ENCODE results near the gene CADPS2. TPM values are rescaled to one million over a fixed set of nuclear protein-coding genes. Genes with fewer than 3 reads are reported as not detected.

The CADPS2 gene
- total and polyA plus RNA-seq, 9 donors: 4.4 to 11.3 (median 7.4) TPM

GRCh38 chr7:122724366-122724765 is 161.9 kb downstream of the CADPS2 start:
- Histone ChIP-seq H3K27me3 (ENCODE audit: control insufficient read depth, insufficient read depth, low read length) (no peaks in the 10 kb centered on the region), H3K9me3 (replicated peaks; ENCODE audit: control insufficient read depth, low read depth, low read length) (no peaks in the 10 kb centered on the region), H3K27ac (ENCODE audit: low read length) (no peak overlapping the region), H3K4me1 (ENCODE audit: control insufficient read depth, insufficient read depth, low read length) (no peaks in the 10 kb centered on the region), H3K4me3 (ENCODE audit: low read length) (no peak overlapping the region), H3K36me3 (ENCODE audit: control insufficient read depth, insufficient read depth, low read length) (no peaks in the 10 kb centered on the region)
- DNase-seq: no peak
- WGBS (ENCODE audit: insufficient coverage): no CpG with 5 or more reads among the region's 4 CpGs

GRCh38 chr7:122719010-122719578 is 167.2 kb downstream of the CADPS2 start:
- Histone ChIP-seq H3K36me3 (ENCODE audit: control insufficient read depth, insufficient read depth, low read length) (no peaks in the 10 kb centered on the region), H3K9me3 (replicated peaks; ENCODE audit: control insufficient read depth, low read depth, low read length) (no peaks in the 10 kb centered on the region), H3K4me3 (ENCODE audit: low read length) (no peak overlapping the region), H3K27ac (ENCODE audit: low read length) (no peak overlapping the region), H3K27me3 (ENCODE audit: control insufficient read depth, insufficient read depth, low read length) (no peaks in the 10 kb centered on the region), H3K4me1 (ENCODE audit: control insufficient read depth, insufficient read depth, low read length) (no peaks in the 10 kb centered on the region)
- no peak for DNase-seq
- no CpG with 5 or more reads among the region's 4 CpGs for WGBS (ENCODE audit: insufficient coverage)

DNA sequence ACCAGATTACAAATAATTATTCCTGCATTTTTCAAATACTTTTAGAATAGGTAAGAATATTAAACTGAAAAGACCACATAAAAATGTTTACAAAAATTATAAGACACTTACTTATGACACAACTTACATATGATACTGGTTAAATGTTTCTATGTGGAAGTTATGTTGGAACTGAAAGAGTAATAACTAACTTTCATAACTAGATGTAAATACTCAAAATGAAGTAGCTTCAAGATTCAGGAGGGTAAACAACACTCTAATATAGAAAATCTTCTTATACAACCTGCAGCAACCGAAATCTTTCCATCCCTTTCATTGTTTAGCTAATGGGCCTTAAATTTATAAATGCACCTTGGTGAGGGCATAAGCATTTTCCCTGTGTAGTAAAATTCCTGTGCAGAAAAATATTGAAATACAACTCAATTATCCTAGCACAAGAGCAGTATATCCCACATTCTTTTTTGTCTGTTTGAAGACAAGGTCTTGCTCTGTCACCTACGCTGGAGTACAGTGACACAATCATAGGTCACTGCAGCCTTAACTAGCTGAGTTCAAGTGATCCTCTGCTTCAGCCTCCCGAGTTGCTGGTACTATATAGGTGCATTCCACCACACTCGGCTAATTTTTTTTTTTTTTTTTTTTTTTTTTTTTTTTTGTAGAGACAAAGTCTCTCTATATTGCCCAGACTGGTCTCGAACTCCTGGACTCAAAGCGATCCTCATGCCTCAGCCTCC is 168.7 kb downstream of the CADPS2 start:
- H3K4me1 ChIP-seq (ENCODE audit: control insufficient read depth, insufficient read depth, low read length): no peaks in the 10 kb centered on the region
- H3K27me3 ChIP-seq (ENCODE audit: control insufficient read depth, insufficient read depth, low read length): no peaks in the 10 kb centered on the region
- H3K9me3 ChIP-seq (replicated peaks; ENCODE audit: control insufficient read depth, low read depth, low read length): no peaks in the 10 kb centered on the region
- H3K27ac ChIP-seq (ENCODE audit: low read length): no peak overlapping the region
- 100% methylated on average over 1 of the region's 6 CpGs for WGBS (ENCODE audit: insufficient coverage)
- no peak for DNase-seq
- H3K36me3 ChIP-seq (ENCODE audit: control insufficient read depth, insufficient read depth, low read length): no peaks in the 10 kb centered on the region
- H3K4me3 ChIP-seq (ENCODE audit: low read length): no peak overlapping the region

GRCh38 chr7:122715183-122715582 is 171.1 kb downstream of the CADPS2 start:
- H3K36me3 ChIP-seq (ENCODE audit: control insufficient read depth, insufficient read depth, low read length): no peaks in the 10 kb centered on the region
- H3K27ac ChIP-seq (ENCODE audit: low read length): no peak overlapping the region
- no peak for DNase-seq
- H3K9me3 ChIP-seq (replicated peaks; ENCODE audit: control insufficient read depth, low read depth, low read length): no peaks in the 10 kb centered on the region
- no peaks in the 10 kb centered on the region for H3K27me3 ChIP-seq (ENCODE audit: control insufficient read depth, insufficient read depth, low read length)
- 100% methylated on average over 1 of the region's 3 CpGs for WGBS (ENCODE audit: insufficient coverage)
- no peak overlapping the region for H3K4me3 ChIP-seq (ENCODE audit: low read length)
- no peaks in the 10 kb centered on the region for H3K4me1 ChIP-seq (ENCODE audit: control insufficient read depth, insufficient read depth, low read length)

GRCh38 chr7:122710916-122711315 is 175.3 kb downstream of the CADPS2 start:
- no peak overlapping the region for H3K27ac ChIP-seq (ENCODE audit: low read length)
- H3K4me1 ChIP-seq (ENCODE audit: control insufficient read depth, insufficient read depth, low read length): no peaks in the 10 kb centered on the region
- WGBS (ENCODE audit: insufficient coverage): no CpG with 5 or more reads among the region's 1 CpG
- no peaks in the 10 kb centered on the region for H3K9me3 ChIP-seq (replicated peaks; ENCODE audit: control insufficient read depth, low read depth, low read length)
- H3K4me3 ChIP-seq (ENCODE audit: low read length): no peak overlapping the region
- H3K27me3 ChIP-seq (ENCODE audit: control insufficient read depth, insufficient read depth, low read length): no peaks in the 10 kb centered on the region
- no peaks in the 10 kb centered on the region for H3K36me3 ChIP-seq (ENCODE audit: control insufficient read depth, insufficient read depth, low read length)
- DNase-seq: no peak

DNA sequence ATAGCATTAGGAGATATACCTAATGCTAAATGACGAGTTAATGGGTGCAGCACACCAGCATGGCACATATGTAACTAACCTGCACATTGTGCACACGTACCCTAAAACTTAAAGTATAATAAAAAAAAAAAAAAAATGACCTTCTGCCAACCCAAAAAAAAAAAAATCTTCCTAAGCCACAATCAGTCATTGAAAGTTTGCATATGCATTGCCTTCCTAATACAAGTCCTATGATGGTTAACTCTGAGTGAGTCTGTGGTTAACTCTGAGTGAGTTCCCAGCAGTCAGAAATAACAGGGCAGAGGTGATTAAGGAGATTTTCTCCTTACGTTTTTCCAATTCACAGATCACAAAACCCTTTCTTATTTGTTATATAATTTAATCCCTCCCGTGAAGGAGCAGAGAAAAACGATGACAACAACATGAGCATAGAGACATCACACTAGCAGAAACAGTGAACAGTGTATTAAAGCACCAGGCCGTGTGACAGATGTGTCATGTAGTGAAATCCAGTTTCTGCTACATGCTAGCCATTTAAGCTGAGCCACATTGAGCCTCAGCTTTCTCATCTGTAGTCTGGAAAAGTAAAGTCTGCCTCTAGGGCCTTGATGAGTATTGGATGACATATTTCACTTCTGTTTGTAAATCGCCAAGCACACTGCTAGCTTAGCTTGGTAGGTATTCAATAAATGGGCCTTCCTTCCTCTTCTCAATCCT is 176.2 kb downstream of the CADPS2 start:
- H3K27me3 ChIP-seq (ENCODE audit: control insufficient read depth, insufficient read depth, low read length): no peaks in the 10 kb centered on the region
- DNase-seq: no peak
- H3K27ac ChIP-seq (ENCODE audit: low read length): no peak overlapping the region
- no peak overlapping the region for H3K4me3 ChIP-seq (ENCODE audit: low read length)
- H3K4me1 ChIP-seq (ENCODE audit: control insufficient read depth, insufficient read depth, low read length): no peaks in the 10 kb centered on the region
- 73% methylated on average over 2 of the region's 7 CpGs for WGBS (ENCODE audit: insufficient coverage)
- no peaks in the 10 kb centered on the region for H3K36me3 ChIP-seq (ENCODE audit: control insufficient read depth, insufficient read depth, low read length)
- H3K9me3 ChIP-seq (replicated peaks; ENCODE audit: control insufficient read depth, low read depth, low read length): no peaks in the 10 kb centered on the region

DNA sequence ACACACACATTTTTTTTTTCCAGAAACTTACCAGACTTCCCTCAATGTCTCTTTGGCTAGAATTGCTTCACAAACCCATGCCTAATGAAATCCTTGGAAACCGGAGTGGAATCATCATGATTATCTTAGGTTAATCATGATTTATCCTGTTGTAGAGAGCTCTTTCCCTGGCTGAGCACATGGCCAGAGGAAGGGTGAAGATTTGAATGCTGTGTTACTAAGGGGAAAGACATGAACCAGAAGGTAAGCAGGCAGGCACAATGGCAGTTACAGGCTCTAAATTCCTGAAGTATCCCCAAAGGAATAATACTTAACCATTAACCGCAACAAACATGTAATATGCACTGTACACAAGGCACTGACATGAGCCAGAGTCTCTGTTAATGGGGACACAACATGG is 179.4 kb downstream of the CADPS2 start:
- Histone ChIP-seq H3K27me3 (ENCODE audit: control insufficient read depth, insufficient read depth, low read length) (no peaks in the 10 kb centered on the region), H3K9me3 (replicated peaks; ENCODE audit: control insufficient read depth, low read depth, low read length) (no peaks in the 10 kb centered on the region), H3K4me1 (ENCODE audit: control insufficient read depth, insufficient read depth, low read length) (no peaks in the 10 kb centered on the region), H3K4me3 (ENCODE audit: low read length) (no peak overlapping the region), H3K36me3 (ENCODE audit: control insufficient read depth, insufficient read depth, low read length) (no peaks in the 10 kb centered on the region), H3K27ac (ENCODE audit: low read length) (no peak overlapping the region)
- 90% methylated on average over 2 of the region's 2 CpGs for WGBS (ENCODE audit: insufficient coverage)
- no peak for DNase-seq

DNA sequence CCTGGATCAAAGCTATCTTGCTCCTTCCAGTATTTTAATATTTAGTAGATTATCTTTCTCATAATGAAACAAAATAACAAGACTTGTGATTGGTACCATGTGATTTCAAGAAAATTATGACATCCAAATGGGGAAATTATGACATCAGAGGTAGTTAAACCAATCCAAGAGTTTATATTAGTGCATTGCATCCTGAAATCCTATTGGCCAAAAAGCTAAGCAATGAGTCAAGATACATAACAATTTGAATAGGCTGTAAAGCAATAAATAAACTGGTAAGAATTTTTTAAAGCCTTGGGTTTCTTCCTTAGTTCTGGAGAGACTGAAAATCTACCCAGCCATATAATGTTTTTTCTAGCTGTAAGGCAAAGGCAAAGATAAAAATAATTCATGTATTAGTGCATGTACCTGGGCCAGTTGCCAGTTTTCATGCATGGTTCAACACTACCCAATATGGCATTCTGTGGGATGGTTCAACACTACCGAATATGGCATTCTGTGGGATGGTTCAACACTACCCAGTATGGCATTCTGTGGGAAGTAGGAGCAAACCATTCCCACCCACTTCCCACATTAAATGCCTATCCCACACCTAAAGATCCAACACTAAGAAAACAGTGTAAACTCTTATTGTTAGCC is 183.3 kb downstream of the CADPS2 start, which contains the start of gene RNF148:
RNF148 (minus strand) TSS at position 51 of the 639 bp plus-strand sequence. CDS start 172 bp downstream, outside the sequence.
- no peak within 1 kb of the TSS for H3K27ac ChIP-seq (ENCODE audit: low read length)
- no CpG with 5 or more reads among the region's 1 CpG for WGBS (ENCODE audit: insufficient coverage)
- H3K4me1 ChIP-seq (ENCODE audit: control insufficient read depth, insufficient read depth, low read length): no peaks in the 10 kb centered on the region
- H3K9me3 ChIP-seq (replicated peaks; ENCODE audit: control insufficient read depth, low read depth, low read length): no peaks in the 10 kb centered on the region
- no peak for DNase-seq
- H3K4me3 ChIP-seq (ENCODE audit: low read length): no peak within 1 kb of the TSS
- H3K27me3 ChIP-seq (ENCODE audit: control insufficient read depth, insufficient read depth, low read length): no peaks in the 10 kb centered on the region
- no peaks in the 10 kb centered on the region for H3K36me3 ChIP-seq (ENCODE audit: control insufficient read depth, insufficient read depth, low read length)

GRCh38 chr7:122699017-122699416 is 187.2 kb downstream of the CADPS2 start, which contains the start of gene RNF133:
Gene RNF133 (minus strand): TSS chr7:122699117. CDS start chr7:122698918, 199 bp downstream.
- no peak within 1 kb of the TSS for H3K4me3 ChIP-seq (ENCODE audit: low read length)
- no peaks in the 10 kb centered on the region for H3K4me1 ChIP-seq (ENCODE audit: control insufficient read depth, insufficient read depth, low read length)
- H3K36me3 ChIP-seq (ENCODE audit: control insufficient read depth, insufficient read depth, low read length): no peaks in the 10 kb centered on the region
- DNase-seq: no peak
- no peaks in the 10 kb centered on the region for H3K27me3 ChIP-seq (ENCODE audit: control insufficient read depth, insufficient read depth, low read length)
- no peak within 1 kb of the TSS for H3K27ac ChIP-seq (ENCODE audit: low read length)
- no peaks in the 10 kb centered on the region for H3K9me3 ChIP-seq (replicated peaks; ENCODE audit: control insufficient read depth, low read depth, low read length)

GRCh38 chr7:122695816-122696215 is 190.4 kb downstream of the CADPS2 start:
- Histone ChIP-seq H3K27me3 (ENCODE audit: control insufficient read depth, insufficient read depth, low read length) (no peaks in the 10 kb centered on the region), H3K9me3 (replicated peaks; ENCODE audit: control insufficient read depth, low read depth, low read length) (no peaks in the 10 kb centered on the region), H3K4me3 (ENCODE audit: low read length) (no peak overlapping the region), H3K4me1 (ENCODE audit: control insufficient read depth, insufficient read depth, low read length) (peaks cover 3% of the 10 kb centered on the region), H3K36me3 (ENCODE audit: control insufficient read depth, insufficient read depth, low read length) (no peaks in the 10 kb centered on the region), H3K27ac (ENCODE audit: low read length) (no peak overlapping the region)
- DNase-seq: no peak
- WGBS (ENCODE audit: insufficient coverage): no CpG with 5 or more reads among the region's 1 CpG
